MCF 10A (cell line): ENCODE data around the gene GRIN3B. TPM values are rescaled to one million over a fixed set of nuclear protein-coding genes. Genes with fewer than 3 reads are reported as not detected.

Experiments
- BruUV-seq: library from RNA; stranded (reverse); fragments of 400-500 nt; replicated peaks from 2 replicates; lab custom pipeline; 2021; lab: Mats Ljungman, UMichigan
- CTCF ChIA-PET: fragments of 300-600 bp; sonication (Branson Sonifier 250); formaldehyde crosslinking; extraction: SDS; loops from one replicate; lab custom pipeline; 2021; ENCODE audit warnings: antibody characterized with exemption, inconsistent platforms; lab: Yijun Ruan, JAX
- POLR2A ChIA-PET: fragments of 300-600, 350-650 bp; sonication (Branson Sonifier 250); formaldehyde crosslinking; extraction: SDS; loops from one replicate; lab custom pipeline; 2020; ENCODE audit warnings: antibody characterized with exemption, inconsistent platforms; lab: Yijun Ruan, JAX
- DNase-seq: peaks from one replicate; pipeline ENCODE4 v3.0.0-alpha.2; 2018; ENCODE audit not compliant: unreplicated experiment
- H3K27ac Mint-ChIP-seq: one replicate; pipeline ENCODE4 v1.8.0; 2022; ENCODE audit warnings: mild to moderate bottlenecking, low read depth, mixed read lengths; ENCODE audit not compliant: unreplicated experiment
- H3K27me3 Mint-ChIP-seq: one replicate; pipeline ENCODE4 v1.8.0; 2022; ENCODE audit warnings: mixed read lengths; ENCODE audit not compliant: insufficient read depth, unreplicated experiment
- H3K36me3 Mint-ChIP-seq: one replicate; pipeline ENCODE4 v1.8.0; 2022; ENCODE audit warnings: mild to moderate bottlenecking, moderate library complexity, mixed read lengths; ENCODE audit not compliant: insufficient read depth, unreplicated experiment
- H3K4me1 Mint-ChIP-seq: one replicate; pipeline ENCODE4 v1.8.0; 2022; ENCODE audit warnings: mixed read lengths; ENCODE audit not compliant: insufficient read depth, unreplicated experiment
- H3K4me3 Mint-ChIP-seq: one replicate; pipeline ENCODE4 v1.8.0; 2022; ENCODE audit warnings: mild to moderate bottlenecking, moderate library complexity, mixed read lengths; ENCODE audit not compliant: unreplicated experiment
- H3K9me3 Mint-ChIP-seq: one replicate; pipeline ENCODE4 v1.8.0; 2022; ENCODE audit warnings: mixed read lengths; ENCODE audit not compliant: unreplicated experiment
- intact Hi-C: fragments of 100-400 bp; cut with micrococcal nuclease; formaldehyde crosslinking; loops from 2 replicates; pipeline ENCODE4 v1.14.1; 2022
- total RNA-seq: library from RNA; stranded (reverse); gene quantifications from 2 replicates; pipeline ENCODE4 v1.2.3, GENCODE V29; 2022
- TF ChIP-seq, protein P1 (sequence below): fragments of 200-600 bp; IDR thresholded peaks from one replicate; pipeline ENCODE4 v1.8.0; 2022; ENCODE audit warnings: antibody characterized with exemption, mild to moderate bottlenecking; ENCODE audit not compliant: unreplicated experiment

The GRIN3B gene
- total RNA-seq, 1 experiment from 2014 or later, result not detected

- intact Hi-C loops, result loop anchor here (5.0 to 10.0 kb wide), 2 partner anchors 126 to 208 kb away; partner anchors contain the start of genes CFD and ELANE
- Mint-ChIP-seq H3K36me3 (peaks cover 14% of the 10 kb centered on the region), H3K27ac (no peak overlapping the region), H3K4me1 (peaks cover 6% of the 10 kb centered on the region), H3K9me3 (no peaks in the 10 kb centered on the region), H3K4me3 (no peak overlapping the region), H3K27me3 (no peaks in the 10 kb centered on the region)
- BruUV-seq, result no TSS peak
- TF ChIP-seq, protein P1, sequence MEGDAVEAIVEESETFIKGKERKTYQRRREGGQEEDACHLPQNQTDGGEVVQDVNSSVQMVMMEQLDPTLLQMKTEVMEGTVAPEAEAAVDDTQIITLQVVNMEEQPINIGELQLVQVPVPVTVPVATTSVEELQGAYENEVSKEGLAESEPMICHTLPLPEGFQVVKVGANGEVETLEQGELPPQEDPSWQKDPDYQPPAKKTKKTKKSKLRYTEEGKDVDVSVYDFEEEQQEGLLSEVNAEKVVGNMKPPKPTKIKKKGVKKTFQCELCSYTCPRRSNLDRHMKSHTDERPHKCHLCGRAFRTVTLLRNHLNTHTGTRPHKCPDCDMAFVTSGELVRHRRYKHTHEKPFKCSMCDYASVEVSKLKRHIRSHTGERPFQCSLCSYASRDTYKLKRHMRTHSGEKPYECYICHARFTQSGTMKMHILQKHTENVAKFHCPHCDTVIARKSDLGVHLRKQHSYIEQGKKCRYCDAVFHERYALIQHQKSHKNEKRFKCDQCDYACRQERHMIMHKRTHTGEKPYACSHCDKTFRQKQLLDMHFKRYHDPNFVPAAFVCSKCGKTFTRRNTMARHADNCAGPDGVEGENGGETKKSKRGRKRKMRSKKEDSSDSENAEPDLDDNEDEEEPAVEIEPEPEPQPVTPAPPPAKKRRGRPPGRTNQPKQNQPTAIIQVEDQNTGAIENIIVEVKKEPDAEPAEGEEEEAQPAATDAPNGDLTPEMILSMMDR, result no peak
- POLR2A ChIA-PET, result interaction anchor here (1.0 kb wide), 1 partner anchor 62 kb away, joined by 3 read pairs; no protein-coding TSS in a partner anchor
- CTCF ChIA-PET, result interaction anchor here (0.7 to 5.6 kb wide), 3 partner anchors 57 to 281 kb away, joined by 3 to 83 read pairs (median 5); no protein-coding TSS in a partner anchor
- no peak for DNase-seq
These were observed 19.9 kb upstream of the GRIN3B start for GRCh38 chr19:980133-980998.

- CTCF ChIA-PET, result interaction anchor here (0.6 to 5.6 kb wide), 13 partner anchors 10 to 251 kb away, joined by 3 to 83 read pairs (median 3); no protein-coding TSS in a partner anchor
- DNase-seq, result peak; percentile 66
- H3K4me1 Mint-ChIP-seq, result peaks cover 11% of the 10 kb centered on the region
These were observed 17.6 kb upstream of the GRIN3B start for GRCh38 chr19:982567-983170.

DNA sequence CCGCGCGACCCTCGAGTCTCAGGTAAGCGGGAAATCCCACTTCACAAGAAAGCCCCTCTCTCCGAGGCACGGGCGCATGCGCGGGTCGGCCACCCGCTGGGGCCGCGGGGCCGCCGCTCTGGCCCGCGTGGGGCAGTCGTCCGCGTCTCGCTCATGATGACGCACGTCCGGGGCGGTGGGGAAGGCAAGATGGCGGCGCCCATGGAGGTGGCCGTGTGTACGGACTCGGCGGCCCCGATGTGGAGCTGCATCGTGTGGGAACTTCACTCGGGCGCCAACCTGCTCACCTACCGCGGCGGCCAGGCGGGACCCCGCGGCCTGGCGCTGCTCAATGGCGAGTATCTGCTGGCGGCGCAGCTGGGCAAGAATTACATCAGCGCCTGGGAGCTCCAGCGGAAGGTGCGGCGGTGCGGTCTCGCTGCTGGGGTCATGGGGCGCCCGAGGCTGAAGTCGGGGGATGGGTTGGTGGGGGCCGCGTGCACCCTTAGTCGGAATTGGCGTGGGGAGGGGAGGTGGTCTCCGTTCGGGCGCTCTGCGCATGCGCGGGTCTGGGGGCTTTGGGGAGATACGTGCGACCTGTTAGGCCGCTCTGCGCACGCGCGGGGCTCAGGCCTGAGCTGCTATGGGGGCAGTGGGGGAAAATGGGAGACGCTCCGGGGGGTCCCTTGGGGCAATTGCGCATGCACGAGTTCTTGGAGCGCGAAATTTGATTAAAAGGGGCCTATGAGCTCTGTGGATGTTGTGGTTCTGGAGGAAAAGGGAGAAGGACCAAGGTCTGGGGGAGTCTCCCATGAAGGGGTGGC is 15.9 kb upstream of the GRIN3B start, which contains the start of gene WDR18:
TSS of gene WDR18 (plus strand) at position 181 of the 803 bp plus-strand sequence. CDS start at position 190, 9 bp downstream.
- H3K9me3 Mint-ChIP-seq, result no peaks in the 10 kb centered on the region
- DNase-seq, result peak; percentile 89
- POLR2A ChIA-PET, result interaction anchor here (0.5 to 2.8 kb wide), 25 partner anchors 9 to 901 kb away, joined by 3 to 32 read pairs (median 4); partner anchors contain the start of genes ABHD17A, CIRBP, CNN2 and MED16
- H3K27ac Mint-ChIP-seq, result peak within 1 kb of the TSS; percentile 94
- peak within 1 kb of the TSS; percentile 97 for H3K4me3 Mint-ChIP-seq
- peaks cover 11% of the 10 kb centered on the region for H3K4me1 Mint-ChIP-seq
- no peaks in the 10 kb centered on the region for H3K27me3 Mint-ChIP-seq
- TF ChIP-seq, protein P1, result no peak
- CTCF ChIA-PET, result interaction anchor here (0.6 to 5.6 kb wide), 12 partner anchors 11 to 420 kb away, joined by 3 to 83 read pairs (median 4); no protein-coding TSS in a partner anchor
- intact Hi-C loops, result loop anchor here (5.0 to 10.0 kb wide), 2 partner anchors 130 to 212 kb away; partner anchors contain the start of genes CFD and ELANE
- no TSS peak for BruUV-seq
- H3K36me3 Mint-ChIP-seq, result peaks cover 35% of the 10 kb centered on the region

More at GRCh38 chr19:982567-983170, 17.6 kb upstream of the GRIN3B start:
- no peak overlapping the region for H3K27ac Mint-ChIP-seq
- no peaks in the 10 kb centered on the region for H3K9me3 Mint-ChIP-seq
- H3K27me3 Mint-ChIP-seq, result no peaks in the 10 kb centered on the region
- POLR2A ChIA-PET, result interaction anchor here (0.7 to 2.7 kb wide), 2 partner anchors 60 to 229 kb away, joined by 4 to 28 read pairs; no protein-coding TSS in a partner anchor
- intact Hi-C loops, result loop anchor here (1.0 to 10.0 kb wide), 3 partner anchors 61 to 210 kb away; partner anchors contain the start of genes CFD and ELANE
- H3K4me3 Mint-ChIP-seq, result no peak overlapping the region
- no TSS peak for BruUV-seq
- TF ChIP-seq, protein P1, result peak; percentile 94
- H3K36me3 Mint-ChIP-seq, result peaks cover 22% of the 10 kb centered on the region
